ENCODE results near the gene EYA2.

DNA sequence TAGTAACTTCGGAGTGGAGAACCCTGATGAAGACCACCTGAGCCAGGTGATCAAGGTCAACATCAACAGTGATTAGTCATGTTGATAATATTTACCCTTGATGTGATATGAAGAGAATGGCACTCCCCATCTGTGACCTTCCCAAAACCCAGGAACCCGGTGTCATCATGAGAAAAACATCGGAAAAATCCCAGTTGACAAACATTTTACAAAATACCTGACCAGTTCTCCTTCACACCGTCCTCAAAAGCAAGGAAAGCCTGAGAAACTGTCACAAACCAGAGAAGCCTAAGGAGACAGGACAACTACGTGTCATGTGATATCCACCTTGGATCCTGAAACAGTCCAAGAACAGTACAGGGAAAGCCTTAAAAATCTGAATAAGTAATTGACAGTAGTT is 264.5 kb downstream of the EYA2 start:
- no peak for TF ChIP-seq ZFX (IDR thresholded peaks at IDR 0.05)
- TF ChIP-seq, protein P1, sequence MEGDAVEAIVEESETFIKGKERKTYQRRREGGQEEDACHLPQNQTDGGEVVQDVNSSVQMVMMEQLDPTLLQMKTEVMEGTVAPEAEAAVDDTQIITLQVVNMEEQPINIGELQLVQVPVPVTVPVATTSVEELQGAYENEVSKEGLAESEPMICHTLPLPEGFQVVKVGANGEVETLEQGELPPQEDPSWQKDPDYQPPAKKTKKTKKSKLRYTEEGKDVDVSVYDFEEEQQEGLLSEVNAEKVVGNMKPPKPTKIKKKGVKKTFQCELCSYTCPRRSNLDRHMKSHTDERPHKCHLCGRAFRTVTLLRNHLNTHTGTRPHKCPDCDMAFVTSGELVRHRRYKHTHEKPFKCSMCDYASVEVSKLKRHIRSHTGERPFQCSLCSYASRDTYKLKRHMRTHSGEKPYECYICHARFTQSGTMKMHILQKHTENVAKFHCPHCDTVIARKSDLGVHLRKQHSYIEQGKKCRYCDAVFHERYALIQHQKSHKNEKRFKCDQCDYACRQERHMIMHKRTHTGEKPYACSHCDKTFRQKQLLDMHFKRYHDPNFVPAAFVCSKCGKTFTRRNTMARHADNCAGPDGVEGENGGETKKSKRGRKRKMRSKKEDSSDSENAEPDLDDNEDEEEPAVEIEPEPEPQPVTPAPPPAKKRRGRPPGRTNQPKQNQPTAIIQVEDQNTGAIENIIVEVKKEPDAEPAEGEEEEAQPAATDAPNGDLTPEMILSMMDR (conservative IDR thresholded peaks at IDR 0.05) = no peak

All from C4-2B (cell line).